Measurements from ENCODE around the gene SCAMP3. TPM values are rescaled to one million over a fixed set of nuclear protein-coding genes. Genes with fewer than 3 reads are reported as not detected.

Gene SCAMP3
- total RNA-seq, 1 donor from 2014 or later: 78.6 TPM

DNA sequence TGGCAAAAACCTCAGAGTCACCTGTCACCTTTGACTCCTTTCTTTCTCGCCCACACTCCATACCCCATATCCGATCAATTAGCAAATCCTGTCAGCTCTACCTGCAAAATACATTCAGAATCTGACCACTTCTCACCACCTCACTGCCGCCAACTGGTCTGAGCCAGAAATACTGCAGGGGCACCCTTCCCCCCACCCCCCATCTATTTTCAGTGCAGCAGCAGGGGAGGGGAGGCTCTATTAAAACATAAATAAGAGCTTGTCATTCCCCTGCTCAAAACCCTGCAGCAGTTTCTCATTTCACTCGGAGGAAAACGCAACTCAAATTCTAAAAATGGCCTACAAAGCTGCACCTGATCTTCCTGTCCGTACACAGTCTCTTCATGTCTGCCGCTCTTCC, 35.2 kb upstream of the SCAMP3 start:
- no peaks in the 10 kb centered on the region for H3K36me3 Mint-ChIP-seq (ENCODE audit: low read depth)
- H3K27me3 Mint-ChIP-seq: peaks cover 32% of the 10 kb centered on the region
- intact Hi-C loops (cut with micrococcal nuclease): no loop called here
- ATAC-seq (ENCODE audit: low read depth) (no peak), DNase-seq (no peak)
- peaks cover 6% of the 10 kb centered on the region for H3K4me1 Mint-ChIP-seq
- CTCF ChIA-PET: no interaction called here
- no peak overlapping the region for H3K4me3 Mint-ChIP-seq
- POLR2A ChIA-PET: interaction anchor here (0.8 kb wide), 1 partner anchor 11 kb away, joined by 3 read pairs; the partner anchor contains the start of gene FDPS
- H3K9me3 Mint-ChIP-seq: no peaks in the 10 kb centered on the region
- no peak overlapping the region for H3K27ac Mint-ChIP-seq
- TF ChIP-seq, protein P1, sequence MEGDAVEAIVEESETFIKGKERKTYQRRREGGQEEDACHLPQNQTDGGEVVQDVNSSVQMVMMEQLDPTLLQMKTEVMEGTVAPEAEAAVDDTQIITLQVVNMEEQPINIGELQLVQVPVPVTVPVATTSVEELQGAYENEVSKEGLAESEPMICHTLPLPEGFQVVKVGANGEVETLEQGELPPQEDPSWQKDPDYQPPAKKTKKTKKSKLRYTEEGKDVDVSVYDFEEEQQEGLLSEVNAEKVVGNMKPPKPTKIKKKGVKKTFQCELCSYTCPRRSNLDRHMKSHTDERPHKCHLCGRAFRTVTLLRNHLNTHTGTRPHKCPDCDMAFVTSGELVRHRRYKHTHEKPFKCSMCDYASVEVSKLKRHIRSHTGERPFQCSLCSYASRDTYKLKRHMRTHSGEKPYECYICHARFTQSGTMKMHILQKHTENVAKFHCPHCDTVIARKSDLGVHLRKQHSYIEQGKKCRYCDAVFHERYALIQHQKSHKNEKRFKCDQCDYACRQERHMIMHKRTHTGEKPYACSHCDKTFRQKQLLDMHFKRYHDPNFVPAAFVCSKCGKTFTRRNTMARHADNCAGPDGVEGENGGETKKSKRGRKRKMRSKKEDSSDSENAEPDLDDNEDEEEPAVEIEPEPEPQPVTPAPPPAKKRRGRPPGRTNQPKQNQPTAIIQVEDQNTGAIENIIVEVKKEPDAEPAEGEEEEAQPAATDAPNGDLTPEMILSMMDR (IDR thresholded peaks at IDR 0.05): no peak

DNA sequence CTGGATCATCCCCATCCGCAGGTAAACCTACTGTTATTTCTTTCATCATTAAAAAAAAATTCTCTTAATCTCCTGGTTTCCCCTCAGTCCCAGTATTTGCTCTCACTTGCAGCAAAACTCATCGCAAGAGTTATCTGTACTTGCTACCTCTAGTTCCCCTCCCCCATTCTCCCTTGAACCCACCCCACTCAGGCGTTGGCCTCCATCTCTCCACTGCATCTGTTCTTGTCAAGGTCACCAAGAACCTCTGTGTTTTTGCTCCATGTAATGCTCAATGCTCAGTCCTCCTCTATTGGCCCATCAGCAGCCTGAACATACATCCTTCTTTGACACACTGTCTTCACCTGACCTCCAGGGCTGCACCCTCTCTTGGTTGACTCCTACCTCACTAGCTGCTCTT, 34.5 kb upstream of the SCAMP3 start:
- DNase-seq (no peak), ATAC-seq (ENCODE audit: low read depth) (no peak)
- Mint-ChIP-seq H3K27me3 (peaks cover 33% of the 10 kb centered on the region), H3K4me3 (no peak overlapping the region), H3K36me3 (ENCODE audit: low read depth) (no peaks in the 10 kb centered on the region), H3K9me3 (no peaks in the 10 kb centered on the region), H3K4me1 (peaks cover 6% of the 10 kb centered on the region), H3K27ac (no peak overlapping the region)
- TF ChIP-seq, protein P1 (IDR thresholded peaks at IDR 0.05): no peak
- intact Hi-C loops (cut with micrococcal nuclease): no loop called here
- ChIA-PET POLR2A (interaction anchor here (1.0 kb wide), 1 partner anchor 23 kb away, joined by 4 read pairs; the partner anchor contains the start of gene CLK2), CTCF (no interaction called here)

GRCh38 chr1:155295942-155296267, 33.7 kb upstream of the SCAMP3 start:
- H3K4me1 Mint-ChIP-seq: peaks cover 6% of the 10 kb centered on the region
- ChIA-PET POLR2A (interaction anchor here (1.0 kb wide), 1 partner anchor 23 kb away, joined by 4 read pairs; the partner anchor contains the start of gene CLK2), CTCF (no interaction called here)
- no peak overlapping the region for H3K27ac Mint-ChIP-seq
- ATAC-seq (ENCODE audit: low read depth) (no peak), DNase-seq (no peak)
- TF ChIP-seq, protein P1 (IDR thresholded peaks at IDR 0.05): no peak
- no peaks in the 10 kb centered on the region for H3K9me3 Mint-ChIP-seq
- H3K36me3 Mint-ChIP-seq (ENCODE audit: low read depth): no peaks in the 10 kb centered on the region
- H3K27me3 Mint-ChIP-seq: peaks cover 36% of the 10 kb centered on the region
- no peak overlapping the region for H3K4me3 Mint-ChIP-seq
- intact Hi-C loops (cut with micrococcal nuclease): no loop called here

DNA sequence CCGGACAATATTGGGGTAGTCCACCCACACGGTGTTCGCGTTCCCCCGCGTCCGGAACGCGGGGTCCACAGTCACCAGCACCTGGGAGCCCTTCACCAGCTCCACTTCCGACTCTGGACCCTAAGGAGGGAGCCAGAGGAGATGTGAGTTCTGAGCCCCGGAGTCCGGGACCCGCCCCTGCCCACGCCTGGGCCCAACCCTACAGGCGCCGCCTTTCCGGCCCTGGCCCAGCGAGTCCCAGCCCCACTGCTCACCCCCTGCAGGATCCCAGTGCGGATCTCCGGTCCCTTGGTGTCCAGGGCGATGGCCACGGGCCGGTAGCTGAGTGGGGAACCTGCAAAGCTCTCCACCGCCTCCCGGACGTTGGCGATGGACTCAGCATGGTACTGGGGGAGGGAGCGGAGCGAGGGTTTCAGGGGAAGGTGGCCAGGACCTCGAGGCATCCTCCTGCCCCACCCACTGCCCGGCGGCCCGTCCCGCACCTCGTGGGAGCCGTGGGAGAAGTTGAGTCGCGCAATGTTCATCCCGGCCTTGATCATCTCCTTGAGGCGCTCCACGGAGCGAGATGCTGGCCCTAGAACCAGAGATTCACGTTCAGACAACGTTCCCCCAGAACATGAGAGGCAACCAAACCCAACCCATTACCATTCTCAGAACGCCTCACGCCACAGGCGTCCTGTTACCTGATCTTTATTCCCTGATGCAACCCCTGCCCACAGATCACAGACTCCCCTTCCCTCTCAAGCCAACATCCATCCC, 33.2 kb upstream of the SCAMP3 start:
- TF ChIP-seq, protein P1 (IDR thresholded peaks at IDR 0.05): no peak
- H3K4me1 Mint-ChIP-seq: peaks cover 6% of the 10 kb centered on the region
- ATAC-seq (ENCODE audit: low read depth): no peak
- no peak for DNase-seq
- ChIA-PET CTCF (no interaction called here), POLR2A (no interaction called here)
- intact Hi-C loops (cut with micrococcal nuclease): no loop called here
- H3K27ac Mint-ChIP-seq: no peak overlapping the region
- H3K27me3 Mint-ChIP-seq: peaks cover 36% of the 10 kb centered on the region
- no peak overlapping the region for H3K4me3 Mint-ChIP-seq
- no peaks in the 10 kb centered on the region for H3K9me3 Mint-ChIP-seq
- no peaks in the 10 kb centered on the region for H3K36me3 Mint-ChIP-seq (ENCODE audit: low read depth)

DNA sequence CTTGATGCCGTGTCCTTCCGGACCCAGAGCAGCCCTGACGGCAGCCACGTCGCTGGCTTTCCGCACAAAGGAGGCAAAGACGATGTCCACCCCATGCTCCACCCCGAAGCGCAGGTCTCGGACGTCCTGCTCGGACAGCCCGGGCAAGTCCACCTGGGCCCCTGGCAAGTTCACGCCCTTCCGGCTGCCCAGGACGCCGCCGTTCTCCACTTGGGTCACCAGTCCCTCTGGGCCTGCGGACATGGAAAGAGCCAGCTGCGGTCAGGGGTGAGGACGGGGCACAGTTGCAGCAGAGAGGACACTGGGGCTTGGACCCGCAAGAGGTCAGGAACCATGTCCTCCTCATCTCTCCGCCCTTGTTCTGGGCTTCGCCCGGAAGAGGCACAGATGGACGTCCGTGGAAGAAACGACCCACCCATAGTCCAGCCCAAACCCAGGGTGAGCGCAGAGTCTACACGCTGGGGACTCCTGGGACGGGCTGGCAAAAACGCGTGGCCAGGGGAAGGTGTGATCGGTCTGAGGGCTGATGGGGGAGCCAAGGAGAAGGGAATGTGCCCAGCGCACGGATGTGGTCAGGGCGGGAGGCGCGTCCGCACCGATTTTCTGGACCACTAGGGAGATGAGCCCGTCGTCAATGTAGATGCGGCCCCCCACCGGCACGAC, 32.5 kb upstream of the SCAMP3 start:
- Mint-ChIP-seq H3K27ac (no peak overlapping the region), H3K9me3 (no peaks in the 10 kb centered on the region), H3K36me3 (ENCODE audit: low read depth) (no peaks in the 10 kb centered on the region), H3K27me3 (peaks cover 36% of the 10 kb centered on the region), H3K4me1 (peaks cover 6% of the 10 kb centered on the region), H3K4me3 (no peak overlapping the region)
- ATAC-seq (ENCODE audit: low read depth) (no peak), DNase-seq (no peak)
- ChIA-PET CTCF (no interaction called here), POLR2A (no interaction called here)
- TF ChIP-seq, protein P1 (IDR thresholded peaks at IDR 0.05): no peak
- intact Hi-C loops (cut with micrococcal nuclease): no loop called here

Data from activated B cell treated with CpG ODN at 0.5 μM for 24 hours (primary cell).